PFSK-1 (cell line): ENCODE data around the gene TXLNB.

ENCODE experiments used
- FOXP2 ChIP-seq: optimal IDR thresholded peaks from 2 replicates; pipeline ENCODE3; 2011; ENCODE audit warnings: borderline replicate concordance, control low read depth, inconsistent platforms; ENCODE audit not compliant: insufficient read depth; ENCODE audit errors: extremely low read length, extremely low read depth
- POLR2AphosphoS5 ChIP-seq: IDR thresholded peaks from 2 replicates; pipeline ENCODE4 v1.6.1; 2012; ENCODE audit warnings: low read depth, mild to moderate bottlenecking, control low read depth, low read length, moderate library complexity
- REST ChIP-seq, 2 experiments: IDR thresholded peaks; 2 replicates each; pipeline versions ENCODE4 v1.6.1 to v1.8.0; 2011 to 2012; ENCODE audit warnings: low read depth in 2 of 2, low read length in 2 of 2, control low read depth in 1 of 2, inconsistent platforms in 1 of 2, mild to moderate bottlenecking in 1 of 2, moderate library complexity in 1 of 2; ENCODE audit not compliant: insufficient read depth in 1 of 2
- SIN3A ChIP-seq: IDR thresholded peaks from 2 replicates; pipeline ENCODE4 v1.6.1; 2012; ENCODE audit warnings: mild to moderate bottlenecking, low read length, moderate library complexity, borderline replicate concordance; ENCODE audit not compliant: insufficient read depth
- TAF1 ChIP-seq: IDR thresholded peaks from 2 replicates; pipeline ENCODE4 v1.6.1; 2012; ENCODE audit warnings: low read length, control low read depth, borderline replicate concordance; ENCODE audit not compliant: insufficient read depth

TXLNB gene

GRCh38 chr6:139288496-139289040, 3.2 kb downstream of the TXLNB start:
- TF ChIP-seq FOXP2 (no peak), TAF1 (no peak), SIN3A (no peak), REST (IDR thresholded peaks at IDR 0.05; ENCODE audit: insufficient read depth in 1 of 2, low read depth in 2 of 2, low read length in 2 of 2) (no peak), POLR2AphosphoS5 (no peak)

- TF ChIP-seq REST (IDR thresholded peaks at IDR 0.05; ENCODE audit: insufficient read depth in 1 of 2, low read depth in 2 of 2, low read length in 2 of 2), result no peak
These were observed 3.9 kb downstream of the TXLNB start for GRCh38 chr6:139287868-139288267.

GRCh38 chr6:139285590-139285989, 6.2 kb downstream of the TXLNB start:
- TF ChIP-seq FOXP2, result no peak
- TF ChIP-seq SIN3A, result no peak
- TF ChIP-seq TAF1, result no peak
- TF ChIP-seq REST (IDR thresholded peaks at IDR 0.05; ENCODE audit: insufficient read depth in 1 of 2, low read depth in 2 of 2, low read length in 2 of 2), result no peak
- no peak for TF ChIP-seq POLR2AphosphoS5

GRCh38 chr6:139284789-139285188, 7.0 kb downstream of the TXLNB start:
- no peak for TF ChIP-seq POLR2AphosphoS5
- TF ChIP-seq FOXP2, result no peak
- no peak for TF ChIP-seq TAF1
- TF ChIP-seq SIN3A, result no peak
- TF ChIP-seq REST (IDR thresholded peaks at IDR 0.05; ENCODE audit: insufficient read depth in 1 of 2, low read depth in 2 of 2, low read length in 2 of 2), result no peak

- no peak for TF ChIP-seq FOXP2
- no peak for TF ChIP-seq TAF1
- TF ChIP-seq SIN3A, result no peak
- no peak for TF ChIP-seq REST (IDR thresholded peaks at IDR 0.05; ENCODE audit: insufficient read depth in 1 of 2, low read depth in 2 of 2, low read length in 2 of 2)
- no peak for TF ChIP-seq POLR2AphosphoS5
These were observed 9.1 kb downstream of the TXLNB start for GRCh38 chr6:139282684-139283083.
